Erythroblast (primary cell): ENCODE data around the gene PEX11A.

Source experiments
- GATA1 ChIP-seq: IDR thresholded peaks from 2 replicates; pipeline ENCODE4 v1.6.1; 2011; ENCODE audit warnings: low read depth, mild to moderate bottlenecking, control low read depth, low read length, moderate library complexity
- POLR2A ChIP-seq: IDR thresholded peaks from 2 replicates; pipeline ENCODE4 v1.6.1; 2011; ENCODE audit warnings: mild to moderate bottlenecking, low read length

DNA sequence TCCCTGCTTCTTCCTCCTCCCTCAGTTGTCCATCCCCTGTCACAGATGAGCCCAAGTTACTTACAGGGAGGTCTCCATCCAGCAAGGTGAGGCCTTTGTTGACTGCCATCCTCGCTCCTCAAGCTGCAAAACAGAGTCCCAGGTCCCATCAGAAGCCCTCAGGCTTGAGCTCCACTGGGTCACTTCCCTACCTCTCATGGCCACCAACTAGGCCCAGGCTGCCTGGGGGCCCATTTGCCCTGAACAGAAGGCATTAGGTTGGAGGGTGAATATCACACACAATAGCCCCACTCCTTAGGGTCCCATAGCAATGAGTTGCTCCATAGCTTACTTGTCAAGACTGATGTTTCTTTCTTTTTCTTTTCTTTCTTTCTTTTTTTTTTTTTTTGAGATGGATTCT, 13.2 kb downstream of the PEX11A start:
- TF ChIP-seq POLR2A: no peak
- no peak for TF ChIP-seq GATA1
